ENCODE measurements around the gene PREX1. TPM values are rescaled to one million over a fixed set of nuclear protein-coding genes. Genes with fewer than 3 reads are reported as not detected.

The PREX1 gene
- total RNA-seq, 2 experiments from 2014 or later = 36.5 to 39.2 TPM

GRCh38 chr20:48701702-48702101 lies 126.1 kb downstream of the PREX1 start:
- DNase-seq (no peak), ATAC-seq (no peak)
- POLR2A ChIA-PET = no interaction called here
- Mint-ChIP-seq H3K9me3 (ENCODE audit: low read depth) (no peaks in the 10 kb centered on the region), H3K27me3 (no peaks in the 10 kb centered on the region), H3K36me3 (ENCODE audit: low read depth) (peaks cover 8% of the 10 kb centered on the region), H3K4me3 (no peak overlapping the region), H3K4me1 (peaks cover 14% of the 10 kb centered on the region), H3K27ac (no peak overlapping the region)
- intact Hi-C loops (cut with DNase I, micrococcal nuclease) = no loop called here
- CTCF ChIA-PET = interaction anchor here (0.6 kb wide), 1 partner anchor 64 kb away, joined by 3 read pairs; no protein-coding TSS in a partner anchor

DNA sequence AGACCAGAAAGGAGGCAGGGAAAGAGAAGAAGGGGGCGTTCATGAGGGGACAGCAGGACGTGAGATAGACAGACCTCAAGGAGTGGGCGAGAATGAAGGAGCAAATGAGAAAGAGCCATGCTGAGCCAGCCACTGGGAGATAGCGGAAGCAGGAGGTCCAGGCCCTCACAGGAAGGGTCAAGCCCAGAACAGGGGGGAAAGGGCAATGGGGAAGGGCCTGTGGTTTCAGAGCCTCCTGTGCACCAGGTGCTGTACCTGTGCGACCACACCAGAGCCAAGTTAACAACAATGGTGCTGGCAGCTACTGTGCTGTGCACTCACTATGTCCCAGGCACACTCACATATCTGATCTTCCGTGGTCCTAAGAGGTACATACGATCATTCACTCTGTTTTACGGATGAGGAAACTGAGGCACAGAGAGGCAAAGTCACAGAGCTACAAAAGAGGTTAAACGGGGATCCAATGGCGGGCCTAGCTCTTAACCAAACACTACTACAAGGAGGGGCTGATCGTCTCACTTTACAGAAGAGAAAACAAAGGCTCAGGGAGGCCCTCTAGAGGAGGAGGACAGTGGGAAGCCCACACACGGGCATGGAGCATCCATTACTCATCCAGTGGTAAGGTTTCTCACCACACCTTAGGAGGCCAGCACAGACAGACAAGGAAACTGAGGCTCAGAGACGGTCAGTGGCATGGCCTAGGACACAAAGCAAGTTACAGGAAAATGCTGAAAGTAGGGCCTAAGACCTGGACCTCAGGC lies 129.1 kb downstream of the PREX1 start:
- H3K9me3 Mint-ChIP-seq (ENCODE audit: low read depth) = no peaks in the 10 kb centered on the region
- peak overlapping the region; percentile 32 for H3K27ac Mint-ChIP-seq
- H3K27me3 Mint-ChIP-seq = no peaks in the 10 kb centered on the region
- CTCF ChIA-PET = interaction anchor here (1.0 kb wide), 1 partner anchor 76 kb away, joined by 4 read pairs; no protein-coding TSS in a partner anchor
- peaks cover 9% of the 10 kb centered on the region for H3K36me3 Mint-ChIP-seq (ENCODE audit: low read depth)
- peaks cover 8% of the 10 kb centered on the region for H3K4me1 Mint-ChIP-seq
- no peak for ATAC-seq
- intact Hi-C loops (cut with DNase I, micrococcal nuclease) = no loop called here
- H3K4me3 Mint-ChIP-seq = no peak overlapping the region
- POLR2A ChIA-PET = no interaction called here
- DNase-seq = no peak

DNA sequence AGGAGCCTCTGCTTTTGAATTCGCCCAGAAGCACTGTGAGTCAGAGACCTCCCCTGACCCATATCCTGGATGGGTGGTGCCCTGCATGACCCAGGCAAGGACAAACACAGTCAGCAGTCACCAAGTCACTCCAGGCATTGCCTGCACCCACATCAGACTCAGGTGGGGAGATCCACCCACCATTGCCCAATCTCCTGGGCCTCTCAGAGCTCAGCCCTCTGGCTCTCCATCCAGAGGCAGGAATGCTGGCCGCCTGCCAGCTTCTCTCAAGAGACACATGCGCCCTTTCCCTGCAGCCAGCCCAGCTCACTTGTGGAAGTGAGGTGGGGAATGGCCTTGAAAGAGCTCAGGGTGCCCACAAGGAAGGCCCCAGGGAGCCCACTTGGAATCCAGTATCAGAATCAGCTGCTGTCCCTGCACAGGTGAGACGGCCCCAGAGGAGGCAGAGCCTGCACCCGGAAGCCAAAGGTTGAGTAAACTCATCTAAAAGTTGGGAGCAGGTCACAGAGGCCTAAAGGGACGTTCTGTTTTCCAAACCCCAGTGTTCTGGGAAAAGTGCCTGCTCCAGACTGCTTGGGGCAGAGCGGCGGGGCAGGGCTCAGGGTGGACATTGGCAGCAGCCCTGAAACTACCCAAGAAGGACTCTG lies 129.8 kb downstream of the PREX1 start:
- DNase-seq (peak; percentile 33), ATAC-seq (peak; percentile 70)
- Mint-ChIP-seq H3K36me3 (ENCODE audit: low read depth) (peaks cover 9% of the 10 kb centered on the region), H3K9me3 (ENCODE audit: low read depth) (no peaks in the 10 kb centered on the region), H3K27me3 (no peaks in the 10 kb centered on the region), H3K4me1 (peaks cover 8% of the 10 kb centered on the region), H3K4me3 (no peak overlapping the region), H3K27ac (peak overlapping the region; percentile 32)
- intact Hi-C loops (cut with DNase I, micrococcal nuclease) = no loop called here
- CTCF ChIA-PET = interaction anchor here (1.0 kb wide), 1 partner anchor 77 kb away, joined by 4 read pairs; no protein-coding TSS in a partner anchor
- POLR2A ChIA-PET = no interaction called here

- Mint-ChIP-seq H3K36me3 (ENCODE audit: low read depth) (peaks cover 9% of the 10 kb centered on the region), H3K4me3 (no peak overlapping the region), H3K9me3 (ENCODE audit: low read depth) (no peaks in the 10 kb centered on the region), H3K4me1 (peaks cover 8% of the 10 kb centered on the region), H3K27ac (no peak overlapping the region), H3K27me3 (no peaks in the 10 kb centered on the region)
- DNase-seq = no peak
- intact Hi-C loops (cut with DNase I, micrococcal nuclease) = no loop called here
- ChIA-PET CTCF (interaction anchor here (0.6 kb wide), 1 partner anchor 37 kb away, joined by 3 read pairs; no protein-coding TSS in a partner anchor), POLR2A (no interaction called here)
- no peak for ATAC-seq
Measured at GRCh38 chr20:48696671-48697070, 131.1 kb downstream of the PREX1 start.

DNA sequence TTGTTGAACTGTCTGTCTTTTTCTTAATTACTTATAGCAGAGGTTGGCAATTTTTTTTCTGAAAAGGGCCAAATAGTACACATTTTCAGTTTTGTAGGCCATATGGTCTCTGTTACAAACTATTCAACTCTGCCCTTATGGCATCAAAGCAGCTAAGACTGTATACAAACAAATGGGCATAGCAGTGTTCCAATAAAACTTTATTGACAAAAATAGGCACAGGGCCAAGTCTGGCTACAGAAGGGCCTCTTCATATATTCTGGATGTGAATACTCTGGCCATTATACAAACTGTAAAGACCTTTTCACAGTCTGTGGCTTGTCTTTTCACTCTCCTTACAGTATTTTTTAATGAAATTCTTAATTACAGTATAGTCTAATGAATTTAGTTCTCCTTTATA lies 132.1 kb downstream of the PREX1 start:
- POLR2A ChIA-PET = no interaction called here
- Mint-ChIP-seq H3K36me3 (ENCODE audit: low read depth) (peaks cover 9% of the 10 kb centered on the region), H3K4me3 (no peak overlapping the region), H3K27ac (no peak overlapping the region), H3K4me1 (peaks cover 8% of the 10 kb centered on the region), H3K27me3 (no peaks in the 10 kb centered on the region), H3K9me3 (ENCODE audit: low read depth) (no peaks in the 10 kb centered on the region)
- CTCF ChIA-PET = interaction anchor here (1.2 to 1.4 kb wide), 3 partner anchors 19 to 75 kb away, joined by 3 to 6 read pairs (median 4); no protein-coding TSS in a partner anchor
- DNase-seq (no peak), ATAC-seq (no peak)
- intact Hi-C loops (cut with DNase I, micrococcal nuclease) = no loop called here

GRCh38 chr20:48695255-48695654 lies 132.5 kb downstream of the PREX1 start:
- no peak overlapping the region for H3K4me3 Mint-ChIP-seq
- ChIA-PET POLR2A (no interaction called here), CTCF (interaction anchor here (0.6 to 1.4 kb wide), 4 partner anchors 18 to 135 kb away, joined by 3 to 6 read pairs (median 4); no protein-coding TSS in a partner anchor)
- H3K27ac Mint-ChIP-seq = no peak overlapping the region
- no peak for ATAC-seq
- no peaks in the 10 kb centered on the region for H3K27me3 Mint-ChIP-seq
- H3K36me3 Mint-ChIP-seq (ENCODE audit: low read depth) = peaks cover 9% of the 10 kb centered on the region
- intact Hi-C loops (cut with DNase I, micrococcal nuclease) = no loop called here
- DNase-seq = no peak
- H3K4me1 Mint-ChIP-seq = peaks cover 8% of the 10 kb centered on the region
- H3K9me3 Mint-ChIP-seq (ENCODE audit: low read depth) = no peaks in the 10 kb centered on the region

- Mint-ChIP-seq H3K4me1 (peaks cover 5% of the 10 kb centered on the region), H3K4me3 (no peak overlapping the region), H3K27ac (peak overlapping the region; percentile 28), H3K36me3 (ENCODE audit: low read depth) (peaks cover 4% of the 10 kb centered on the region), H3K27me3 (no peaks in the 10 kb centered on the region), H3K9me3 (ENCODE audit: low read depth) (no peaks in the 10 kb centered on the region)
- intact Hi-C loops (cut with DNase I, micrococcal nuclease) = no loop called here
- ChIA-PET POLR2A (no interaction called here), CTCF (no interaction called here)
- no peak for DNase-seq
- ATAC-seq = no peak
Measured at GRCh38 chr20:48694381-48694865, 133.4 kb downstream of the PREX1 start.

DNA sequence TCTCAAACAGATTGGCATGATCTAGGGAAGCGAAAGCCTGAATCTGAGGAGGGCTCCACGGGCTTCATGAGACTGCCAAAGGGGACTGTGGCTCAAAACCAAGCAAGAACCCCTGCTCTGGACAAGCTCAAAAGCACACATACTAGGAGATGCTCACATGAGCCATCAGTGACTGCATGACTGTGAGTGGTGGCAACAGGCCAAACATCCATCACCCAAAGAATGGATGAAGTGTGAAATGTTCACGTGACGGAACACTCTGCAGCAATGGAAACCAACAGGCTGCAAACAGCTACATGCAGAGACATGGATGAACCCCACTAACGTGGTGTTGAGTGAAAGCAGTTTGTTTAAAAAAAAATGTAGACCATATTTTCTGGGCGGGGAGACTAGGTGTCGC lies 136.3 kb downstream of the PREX1 start:
- no peak overlapping the region for H3K27ac Mint-ChIP-seq
- ChIA-PET POLR2A (no interaction called here), CTCF (no interaction called here)
- no peak overlapping the region for H3K4me3 Mint-ChIP-seq
- ATAC-seq (no peak), DNase-seq (no peak)
- no peaks in the 10 kb centered on the region for H3K27me3 Mint-ChIP-seq
- H3K4me1 Mint-ChIP-seq = no peaks in the 10 kb centered on the region
- intact Hi-C loops (cut with DNase I, micrococcal nuclease) = no loop called here
- peaks cover 3% of the 10 kb centered on the region for H3K36me3 Mint-ChIP-seq (ENCODE audit: low read depth)
- no peaks in the 10 kb centered on the region for H3K9me3 Mint-ChIP-seq (ENCODE audit: low read depth)

GRCh38 chr20:48690888-48691287 lies 136.9 kb downstream of the PREX1 start:
- no peak for DNase-seq
- Mint-ChIP-seq H3K4me1 (no peaks in the 10 kb centered on the region), H3K27me3 (no peaks in the 10 kb centered on the region), H3K4me3 (no peak overlapping the region), H3K9me3 (ENCODE audit: low read depth) (no peaks in the 10 kb centered on the region), H3K36me3 (ENCODE audit: low read depth) (peaks cover 3% of the 10 kb centered on the region), H3K27ac (no peak overlapping the region)
- ChIA-PET POLR2A (no interaction called here), CTCF (no interaction called here)
- intact Hi-C loops (cut with DNase I, micrococcal nuclease) = no loop called here
- ATAC-seq = no peak

DNA sequence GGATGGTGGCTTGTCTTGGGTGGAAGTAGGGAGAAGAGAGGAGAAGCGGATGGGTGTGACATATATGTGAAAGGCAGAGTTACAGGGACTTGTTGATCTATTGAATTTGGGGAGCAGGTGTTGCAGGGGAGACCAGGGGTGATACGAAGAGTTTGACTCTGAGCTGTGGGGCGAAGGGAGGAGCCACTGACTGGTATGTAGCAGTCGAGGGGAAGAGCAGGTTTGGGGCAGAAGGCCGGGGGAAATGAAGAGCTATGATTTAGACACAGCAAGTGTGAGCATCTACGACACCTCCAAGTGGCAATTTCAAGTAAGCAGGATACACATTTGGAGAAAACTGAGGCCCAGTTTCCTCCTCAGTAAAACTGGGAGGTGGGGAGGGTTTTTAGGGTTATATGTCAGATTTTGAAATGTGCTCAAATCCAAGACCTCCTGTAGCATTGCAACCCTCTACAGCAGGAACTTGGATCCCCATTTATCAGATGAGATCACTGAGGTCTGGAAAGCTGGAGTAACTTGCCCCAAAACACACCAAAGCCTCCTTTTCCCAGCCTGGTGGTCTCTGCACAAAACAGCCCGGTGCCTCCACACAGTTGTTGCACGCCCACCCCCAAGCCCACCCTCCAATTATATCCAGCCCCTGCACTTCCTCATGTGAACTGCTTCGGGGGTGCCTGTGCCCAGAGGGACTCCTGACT lies 137.8 kb downstream of the PREX1 start:
- H3K36me3 Mint-ChIP-seq (ENCODE audit: low read depth) = peaks cover 3% of the 10 kb centered on the region
- no peak overlapping the region for H3K27ac Mint-ChIP-seq
- no peaks in the 10 kb centered on the region for H3K4me1 Mint-ChIP-seq
- intact Hi-C loops (cut with DNase I, micrococcal nuclease) = no loop called here
- no peaks in the 10 kb centered on the region for H3K9me3 Mint-ChIP-seq (ENCODE audit: low read depth)
- ChIA-PET CTCF (no interaction called here), POLR2A (no interaction called here)
- H3K4me3 Mint-ChIP-seq = no peak overlapping the region
- ATAC-seq (no peak), DNase-seq (no peak)
- no peaks in the 10 kb centered on the region for H3K27me3 Mint-ChIP-seq

- POLR2A ChIA-PET = no interaction called here
- H3K9me3 Mint-ChIP-seq (ENCODE audit: low read depth) = no peaks in the 10 kb centered on the region
Measured at GRCh38 chr20:48689388-48689787, 138.4 kb downstream of the PREX1 start.

More at GRCh38 chr20:48689388-48689787, 138.4 kb downstream of the PREX1 start:
- H3K36me3 Mint-ChIP-seq (ENCODE audit: low read depth) = no peaks in the 10 kb centered on the region
- CTCF ChIA-PET = no interaction called here
- intact Hi-C loops (cut with DNase I, micrococcal nuclease) = no loop called here
- H3K27ac Mint-ChIP-seq = no peak overlapping the region
- no peak overlapping the region for H3K4me3 Mint-ChIP-seq
- no peaks in the 10 kb centered on the region for H3K4me1 Mint-ChIP-seq
- DNase-seq (no peak), ATAC-seq (no peak)
- no peaks in the 10 kb centered on the region for H3K27me3 Mint-ChIP-seq
